GM10847 (cell line): ENCODE data around the gene NAA11.

ENCODE experiments used
- POLR2A ChIP-seq: IDR thresholded peaks from 2 replicates; pipeline ENCODE4 v1.6.1; 2011; ENCODE audit not compliant: insufficient read length; ENCODE audit errors: extremely low read depth

NAA11 gene

GRCh38 chr4:79292008-79292407, 33.9 kb downstream of the NAA11 start:
- no peak for TF ChIP-seq POLR2A

GRCh38 chr4:79290376-79290775, 35.5 kb downstream of the NAA11 start:
- TF ChIP-seq POLR2A = no peak

- no peak for TF ChIP-seq POLR2A
Measured at GRCh38 chr4:79288185-79288584, 37.7 kb downstream of the NAA11 start.

GRCh38 chr4:79287718-79288117, 38.1 kb downstream of the NAA11 start:
- no peak for TF ChIP-seq POLR2A

GRCh38 chr4:79287076-79287475, 38.8 kb downstream of the NAA11 start:
- TF ChIP-seq POLR2A = no peak

GRCh38 chr4:79281566-79282359, 44.1 kb downstream of the NAA11 start:
- TF ChIP-seq POLR2A = no peak

GRCh38 chr4:79273915-79274314, 51.9 kb downstream of the NAA11 start:
- no peak for TF ChIP-seq POLR2A

- TF ChIP-seq POLR2A = no peak
Measured at GRCh38 chr4:79272761-79273160, 53.1 kb downstream of the NAA11 start.

- no peak for TF ChIP-seq POLR2A
Measured at GRCh38 chr4:79272126-79272525, 53.7 kb downstream of the NAA11 start.

- no peak for TF ChIP-seq POLR2A
Measured at GRCh38 chr4:79267671-79268070, 58.2 kb downstream of the NAA11 start.
